Measurements from ENCODE around the gene CLCN6. TPM values are rescaled to one million over a fixed set of nuclear protein-coding genes. Genes with fewer than 3 reads are reported as not detected.

CLCN6 gene
- total and polyA plus RNA-seq, 2 of the 13 experiments (the other 11 are each of a cell fraction or from before 2014, with no cell fraction given), result 14.9 to 19.3 TPM

DNA sequence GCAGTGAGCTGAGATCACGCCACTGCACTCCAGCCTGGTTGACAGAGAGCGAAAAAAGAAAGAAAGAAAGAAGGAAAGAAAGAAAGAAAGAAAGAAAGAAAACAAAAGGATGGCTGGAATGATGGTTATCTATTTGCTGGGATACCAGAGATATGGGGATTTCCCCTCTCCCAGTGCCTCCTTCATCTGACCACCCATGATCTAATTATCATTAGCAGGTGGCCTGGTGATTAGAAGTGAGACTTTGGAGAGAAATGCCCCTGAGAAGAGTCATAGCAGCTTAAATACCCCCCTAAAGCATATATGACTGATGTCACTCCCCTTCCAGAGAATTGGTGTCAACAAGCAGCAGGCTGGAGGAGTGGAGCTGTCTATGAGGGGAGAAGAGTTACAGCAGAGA, 54.1 kb downstream of the CLCN6 start:
- no peak overlapping the region for H2AFZ ChIP-seq (ENCODE audit: low read length)
- H3K4me3 ChIP-seq (replicated peaks in 1 of 3; ENCODE audit: insufficient read depth in 1 of 3, low read depth in 2 of 3, low read length in 3 of 3), result no peak overlapping the region
- H3K27me3 ChIP-seq (ENCODE audit: control insufficient read depth in 1 of 2, insufficient read depth in 2 of 2, low read length in 2 of 2), result peaks cover 2 to 22% of the 10 kb centered on the region in 2 experiments; a peak in 4 of 5 replicates
- no peak overlapping the region for H3K27ac ChIP-seq (ENCODE audit: extremely low read length, insufficient read depth, low read length)
- no peaks in the 10 kb centered on the region for H3K9me3 ChIP-seq (ENCODE audit: low read length)
- CTCF ChIA-PET (ENCODE audit: low intra/inter-chr PET ratio, low total read pairs), result no interaction called here
- H3K4me2 ChIP-seq (ENCODE audit: low read depth, low read length), result no peak overlapping the region
- in situ Hi-C loops (cut with HindIII; ENCODE audit: extremely low pct_ligation_motif_present, low pct_unique_long_range_greater_than_20kb) (no loop called here), intact Hi-C loops (cut with micrococcal nuclease; ENCODE audit: unreplicated experiment) (no loop called here)
- no peaks in the 10 kb centered on the region for H4K20me1 ChIP-seq (ENCODE audit: insufficient read depth, low read length)
- POLR2A ChIA-PET, result interaction anchor here (1.8 kb wide), 1 partner anchor 49 kb away, joined by 6 read pairs; no protein-coding TSS in a partner anchor
- no peak overlapping the region for H3K9ac ChIP-seq (ENCODE audit: insufficient read depth, low read depth, low read length)
- no TSS peak for BruUV-seq (replicated peaks)
- no peaks in the 10 kb centered on the region for H3K4me1 ChIP-seq (ENCODE audit: insufficient read depth, low read length)
- WGBS (ENCODE audit: low lambda C conversion rate), result 0% methylated on average over 2 of the region's 2 CpGs
- FAIRE-seq (no peak), ATAC-seq (no peak), DNase-seq (ENCODE audit: low spot score) (no peak)
- H3K36me3 ChIP-seq (replicated peaks in 1 of 2; ENCODE audit: control insufficient read depth in 1 of 2, insufficient read depth in 2 of 2, low read length in 2 of 2), result no peaks in the 10 kb centered on the region
- no peaks in the 10 kb centered on the region for H3K79me2 ChIP-seq (ENCODE audit: insufficient read depth, low read length)
- no peak for TF ChIP-seq FOXA1 (IDR thresholded peaks at IDR 0.05)
- TF ChIP-seq FOXA1 (CRISPR knock-in tag; IDR thresholded peaks at IDR 0.05), result no peak
- TF ChIP-seq TGIF2 (CRISPR knock-in tag; IDR thresholded peaks at IDR 0.05), result no peak
- no peak for TF ChIP-seq CEBPG (CRISPR knock-in tag; IDR thresholded peaks at IDR 0.05)
- no peak for TF ChIP-seq RAD21 (CRISPR knock-in tag; IDR thresholded peaks at IDR 0.05)
- TF ChIP-seq, protein P1, sequence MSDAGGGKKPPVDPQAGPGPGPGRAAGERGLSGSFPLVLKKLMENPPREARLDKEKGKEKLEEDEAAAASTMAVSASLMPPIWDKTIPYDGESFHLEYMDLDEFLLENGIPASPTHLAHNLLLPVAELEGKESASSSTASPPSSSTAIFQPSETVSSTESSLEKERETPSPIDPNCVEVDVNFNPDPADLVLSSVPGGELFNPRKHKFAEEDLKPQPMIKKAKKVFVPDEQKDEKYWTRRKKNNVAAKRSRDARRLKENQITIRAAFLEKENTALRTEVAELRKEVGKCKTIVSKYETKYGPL (CRISPR knock-in tag; IDR thresholded peaks at IDR 0.05), result no peak
- TF ChIP-seq SRY (CRISPR knock-in tag; IDR thresholded peaks at IDR 0.05), result no peak
- TF ChIP-seq ELF1 (CRISPR knock-in tag; IDR thresholded peaks at IDR 0.05), result no peak
- TF ChIP-seq REXO4 (CRISPR knock-in tag; IDR thresholded peaks at IDR 0.05; ENCODE audit: borderline replicate concordance), result no peak
- TF ChIP-seq, protein P2, sequence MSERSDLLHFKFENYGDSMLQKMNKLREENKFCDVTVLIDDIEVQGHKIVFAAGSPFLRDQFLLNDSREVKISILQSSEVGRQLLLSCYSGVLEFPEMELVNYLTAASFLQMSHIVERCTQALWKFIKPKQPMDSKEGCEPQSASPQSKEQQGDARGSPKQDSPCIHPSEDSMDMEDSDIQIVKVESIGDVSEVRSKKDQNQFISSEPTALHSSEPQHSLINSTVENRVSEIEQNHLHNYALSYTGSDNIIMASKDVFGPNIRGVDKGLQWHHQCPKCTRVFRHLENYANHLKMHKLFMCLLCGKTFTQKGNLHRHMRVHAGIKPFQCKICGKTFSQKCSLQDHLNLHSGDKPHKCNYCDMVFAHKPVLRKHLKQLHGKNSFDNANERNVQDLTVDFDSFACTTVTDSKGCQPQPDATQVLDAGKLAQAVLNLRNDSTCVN (CRISPR knock-in tag; IDR thresholded peaks at IDR 0.05; ENCODE audit: borderline replicate concordance), result no peak
- TF ChIP-seq MLLT10 (CRISPR knock-in tag; IDR thresholded peaks at IDR 0.05), result no peak

All from HepG2 (cell line).